K562 (cell line): ENCODE results near the gene AVPI1. TPM values are rescaled to one million over a fixed set of nuclear protein-coding genes. Genes with fewer than 3 reads are reported as not detected.
"Not testable (repeated sequence)": the region's sequence is repeated elsewhere in the genome, so short reads cannot be mapped to it uniquely, and the experiment has no call there.

Experiments used
- ATAC-seq: fragments of 200-7000 bp; cut with Tn5 transposase; 3 replicates; pipeline ENCODE4 v1.9.1; 2020; ENCODE audit warnings: moderate library complexity
- BruUV-seq: library from RNA; stranded (reverse); fragments of 400-500 nt; replicated peaks from 2 replicates; lab custom pipeline; 2021; lab: Mats Ljungman, UMichigan
- CTCF ChIA-PET: fragments of 300-600 bp; formaldehyde crosslinking; extraction: SDS; loops from one replicate; lab custom pipeline; 2021; ENCODE audit warnings: low intra/inter-chr PET ratio; lab: Yijun Ruan, JAX
- POLR2A ChIA-PET: fragments of 300-600, 350-650 bp; sonication (Branson Sonifier 250); formaldehyde crosslinking; extraction: SDS; loops from one replicate; lab custom pipeline; 2021; ENCODE audit warnings: antibody characterized with exemption, inconsistent platforms; lab: Yijun Ruan, JAX
- DNase-seq, 4 experiments: peaks; one replicate each; pipeline versions ENCODE4 v3.0.0 to v3.0.0-alpha.2; 2011 to 2018; ENCODE audit warnings: low spot score in 3 of 4, mixed read lengths in 3 of 4; ENCODE audit errors: extremely low read depth in 1 of 4
- FAIRE-seq: peaks from 2 replicates; lab custom pipeline; 2011; peaks lifted over from hg19 to GRCh38; lab: Jason Lieb, UNC
- H2AFZ ChIP-seq: 2 replicates; pipeline ENCODE4 v1.6.0; 2011; ENCODE audit warnings: low read depth, low read length, control low read depth, inconsistent platforms
- H3K27ac ChIP-seq: fragments of 200-600 bp; 3 replicates; pipeline ENCODE4 v1.8.0; 2011; ENCODE audit warnings: low read depth, mild to moderate bottlenecking, control low read depth, inconsistent platforms, low read length, moderate library complexity, mixed read lengths; ENCODE audit errors: extremely low read depth
- H3K27me3 ChIP-seq, 2 experiments: fragments of 300-600 bp in 1 of 2; 2 replicates in 1 of 2; 3 replicates in 1 of 2; pipeline versions ENCODE4 v1.6.0 to v1.8.0; 2011; ENCODE audit warnings: inconsistent platforms in 2 of 2, low read length in 2 of 2, mild to moderate bottlenecking in 1 of 2, mixed read lengths in 1 of 2, moderate library complexity in 1 of 2; ENCODE audit not compliant: control insufficient read depth in 2 of 2, insufficient read depth in 2 of 2
- H3K36me3 ChIP-seq: fragments of 300-600 bp; 3 replicates; pipeline ENCODE4 v1.8.0; 2011; ENCODE audit warnings: mild to moderate bottlenecking, low read length, inconsistent platforms; ENCODE audit not compliant: control insufficient read depth, insufficient read depth
- H3K4me1 ChIP-seq, 2 experiments: fragments of 200-600 bp in 1 of 2; replicated peaks in 1 of 2; 2 replicates in 1 of 2; 3 replicates in 1 of 2; pipeline versions ENCODE4 v1.5.1 to v1.8.0; 2011; ENCODE audit warnings: inconsistent platforms in 2 of 2, low read length in 2 of 2, mild to moderate bottlenecking in 1 of 2, mixed read lengths in 1 of 2, moderate library complexity in 1 of 2; ENCODE audit not compliant: control insufficient read depth in 2 of 2, insufficient read depth in 2 of 2
- H3K4me2 ChIP-seq: 2 replicates; pipeline ENCODE4 v1.6.1; 2011; ENCODE audit warnings: low read length, control low read depth, inconsistent platforms, mixed read lengths; ENCODE audit not compliant: insufficient read depth
- H3K4me3 ChIP-seq: fragments of 200-600 bp; sonication (generic), shearing (Covaris generic); 2 replicates; pipeline ENCODE4 v1.5.1; 2016; ENCODE audit warnings: control low read depth, inconsistent platforms
- H3K79me2 ChIP-seq: fragments of 200-600 bp; 3 replicates; pipeline ENCODE4 v1.8.0; 2011; ENCODE audit warnings: low read length, inconsistent platforms; ENCODE audit not compliant: control insufficient read depth, insufficient read depth
- H3K9ac ChIP-seq, 2 experiments: 2 replicates each; pipeline versions ENCODE4 v1.6.0 to v1.6.1; 2011; ENCODE audit warnings: low read depth in 2 of 2, low read length in 2 of 2, control low read depth in 1 of 2, inconsistent platforms in 1 of 2, mild to moderate bottlenecking in 1 of 2, mixed read lengths in 1 of 2; ENCODE audit not compliant: insufficient read depth in 1 of 2
- H3K9me1 ChIP-seq: one replicate; pipeline ENCODE4 v1.6.0; 2011; ENCODE audit warnings: inconsistent platforms, mild to moderate bottlenecking, low read length, moderate library complexity; ENCODE audit not compliant: control insufficient read depth, insufficient read depth
- H3K9me3 ChIP-seq: replicated peaks from 2 replicates; pipeline ENCODE4 v1.5.1; 2011; ENCODE audit warnings: low read depth, low read length, inconsistent platforms; ENCODE audit not compliant: control insufficient read depth, insufficient read depth
- H4K20me1 ChIP-seq: replicated peaks from 2 replicates; pipeline ENCODE4 v1.6.1; 2011; ENCODE audit warnings: low read length, inconsistent platforms, mixed read lengths; ENCODE audit not compliant: control insufficient read depth, insufficient read depth
- ZBTB33 ChIP-seq: sonication (generic); formaldehyde crosslinking; IDR thresholded peaks from 2 replicates; pipeline ENCODE4 v1.8.1; 2023; ENCODE audit warnings: mild to moderate bottlenecking, missing genetic modification reagents
- WGBS: fragments of 100-300 bp; shearing (Covaris generic); methylation state at CpG from one replicate; pipeline ENCODE4 v1.1.6; 2016; ENCODE audit warnings: low coverage, mixed read lengths; ENCODE audit not compliant: insufficient coverage; ENCODE audit errors: missing lambda C conversion rate; 5-methylcytosine and 5-hydroxymethylcytosine counted together
- in situ Hi-C: fragments of 300-500 bp; cut with MboI; formaldehyde crosslinking; loops from 4 replicates; pipeline ENCODE4 v1.15.0; 2018; ENCODE audit warnings: inconsistent platforms, mixed read lengths
- intact Hi-C: fragments of 100-400 bp; cut with micrococcal nuclease; formaldehyde crosslinking; loops from 2 replicates; pipeline ENCODE4 v1.14.2; 2022
- polyA plus RNA-seq, 8 experiments: library from polyadenylated mRNA; depleted of rRNA in 4 of 8; stranded (reverse) in 5 of 8; unstranded in 3 of 8; fragments of >200 nt; fragmentation: Nextera tagmentation in 2 of 8; fragmentation: Illumina TruSeq in 1 of 8; extraction: Ambion mirVana in 2 of 8; extraction: Trizol in 1 of 8; gene quantifications; 2 replicates each; pipeline versions ENCODE4 v1.2.1 to v1.2.3, GENCODE V29; 2011 to 2014; ENCODE audit warnings: inconsistent platforms in 1 of 8, missing spikeins in 1 of 8
- total RNA-seq, 7 experiments: library from RNA; depleted of rRNA in 6 of 7; stranded (reverse); fragments of >200 nt in 6 of 7; fragmentation: Illumina TruSeq in 2 of 7; extraction: Trizol in 2 of 7; gene quantifications; 2 replicates each; pipeline versions ENCODE4 v1.2.1 to v1.2.3, GENCODE V29; 2011 to 2021; ENCODE audit warnings: low replicate concordance in 1 of 7
- TF ChIP-seq, protein P1 (sequence below): IDR thresholded peaks from 2 replicates; pipeline ENCODE4 v1.6.1; 2016; ENCODE audit warnings: missing genetic modification characterization, missing compliant biosample characterization

AVPI1 gene
- total and polyA plus RNA-seq, 9 of the 15 experiments (the other 6 are each of a cell fraction or from before 2014, with no cell fraction given), result 0.90 to 10.4 (median 7.4) TPM

DNA sequence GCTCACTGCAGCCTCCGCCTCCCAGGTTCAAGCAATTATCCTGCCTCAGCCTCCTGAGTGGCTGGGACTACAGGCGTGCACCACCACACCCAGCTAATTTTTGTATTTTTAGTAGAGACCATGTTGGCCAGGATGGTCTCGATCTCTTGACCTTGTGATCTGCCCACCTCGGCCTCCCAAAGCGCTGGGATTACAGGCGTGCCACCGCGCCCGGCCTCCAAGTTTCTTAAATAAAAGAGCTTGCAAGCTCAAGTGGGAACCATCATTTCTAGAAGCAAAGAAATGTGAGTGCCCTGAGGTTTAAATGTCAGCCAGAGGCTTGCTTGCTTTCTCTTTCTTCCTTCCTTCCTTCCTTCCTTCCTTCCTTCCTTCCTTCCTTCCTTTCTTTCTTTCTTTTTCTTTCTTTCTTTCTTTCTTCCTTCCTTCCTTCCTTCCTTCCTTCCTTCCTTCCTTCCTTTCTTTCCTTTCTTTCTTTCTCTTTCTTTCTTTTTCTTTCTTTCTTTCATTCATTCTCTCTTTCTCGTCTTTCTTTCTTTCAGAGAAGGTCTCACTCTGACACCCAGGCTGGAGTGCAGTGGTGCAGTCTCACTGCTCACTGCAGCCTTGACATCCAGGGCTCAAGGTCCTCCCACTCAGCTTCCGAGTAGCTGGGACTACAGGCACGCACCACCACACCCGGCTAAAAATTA, 44.4 kb downstream of the AVPI1 start:
- intact Hi-C loops, H3K4me3 ChIP-seq, DNase-seq, H2AFZ ChIP-seq, H3K9me3 ChIP-seq, H3K9me1 ChIP-seq, CTCF ChIA-PET, H4K20me1 ChIP-seq, BruUV-seq, H3K27me3 ChIP-seq, in situ Hi-C loops, FAIRE-seq, H3K4me2 ChIP-seq, H3K27ac ChIP-seq, ATAC-seq: not testable (repeated sequence)
- TF ChIP-seq, protein P1, sequence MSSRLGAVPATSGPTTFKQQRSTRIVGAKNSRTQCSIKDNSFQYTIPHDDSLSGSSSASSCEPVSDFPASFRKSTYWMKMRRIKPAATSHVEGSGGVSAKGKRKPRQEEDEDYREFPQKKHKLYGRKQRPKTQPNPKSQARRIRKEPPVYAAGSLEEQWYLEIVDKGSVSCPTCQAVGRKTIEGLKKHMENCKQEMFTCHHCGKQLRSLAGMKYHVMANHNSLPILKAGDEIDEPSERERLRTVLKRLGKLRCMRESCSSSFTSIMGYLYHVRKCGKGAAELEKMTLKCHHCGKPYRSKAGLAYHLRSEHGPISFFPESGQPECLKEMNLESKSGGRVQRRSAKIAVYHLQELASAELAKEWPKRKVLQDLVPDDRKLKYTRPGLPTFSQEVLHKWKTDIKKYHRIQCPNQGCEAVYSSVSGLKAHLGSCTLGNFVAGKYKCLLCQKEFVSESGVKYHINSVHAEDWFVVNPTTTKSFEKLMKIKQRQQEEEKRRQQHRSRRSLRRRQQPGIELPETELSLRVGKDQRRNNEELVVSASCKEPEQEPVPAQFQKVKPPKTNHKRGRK (tag), result peak; percentile 85
- peak; percentile 38; the same call in 1 of the 2 replicates for TF ChIP-seq ZBTB33 (CRISPR knock-in tag)
- POLR2A ChIA-PET, result interaction anchor here (1.5 kb wide), 1 partner anchor 22 kb away, joined by 3 read pairs; no protein-coding TSS in a partner anchor
- peaks cover 7 to 17% of the 10 kb centered on the region in 2 experiments; a peak in 4 of 5 replicates for H3K4me1 ChIP-seq
- H3K36me3 ChIP-seq, result peaks cover 25% of the 10 kb centered on the region
- peak overlapping the region in 1 of 2 experiments; percentile 45; a peak in 1 of 4 replicates for H3K9ac ChIP-seq
- 73% methylated on average over 7 of the region's 13 CpGs for WGBS
- H3K79me2 ChIP-seq, result peaks cover 47% of the 10 kb centered on the region
